HK-2 (cell line): ENCODE measurements around the gene GPSM3.
"Not testable (repeated sequence)": the region's sequence is repeated elsewhere in the genome, so short reads cannot be mapped to it uniquely, and the experiment has no call there.

ENCODE experiments used
- DNase-seq: peaks from one replicate; pipeline ENCODE4 v3.0.0-alpha.2; 2018; ENCODE audit not compliant: unreplicated experiment

The GPSM3 gene, protein sequence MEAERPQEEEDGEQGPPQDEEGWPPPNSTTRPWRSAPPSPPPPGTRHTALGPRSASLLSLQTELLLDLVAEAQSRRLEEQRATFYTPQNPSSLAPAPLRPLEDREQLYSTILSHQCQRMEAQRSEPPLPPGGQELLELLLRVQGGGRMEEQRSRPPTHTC

DNA sequence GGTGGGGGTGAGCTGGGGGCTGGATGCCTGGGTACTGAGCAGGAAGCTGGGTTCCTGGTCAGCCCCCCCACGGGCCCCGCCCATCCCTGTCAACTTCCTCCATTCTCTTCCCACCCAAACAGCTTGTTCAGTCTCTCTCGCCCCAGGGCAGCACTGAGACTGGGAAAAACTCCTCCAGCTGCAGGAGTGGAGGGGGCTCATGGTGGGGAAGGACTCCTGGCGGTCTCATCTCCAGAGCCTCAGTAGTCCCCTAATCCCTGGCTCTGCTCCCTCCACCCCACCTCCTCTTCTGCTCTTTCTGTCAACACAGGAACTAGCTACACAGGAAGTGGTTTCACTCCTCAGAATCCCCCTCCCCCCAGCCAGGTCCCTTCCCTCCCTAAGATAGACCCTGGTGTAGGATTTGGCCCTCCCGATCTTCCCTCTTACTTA, at the start of gene GPSM3:
GPSM3 (minus strand) TSS at position 36 of the 432 bp plus-strand sequence. CDS start 130 bp downstream, outside the sequence.
- DNase-seq = no peak

DNA sequence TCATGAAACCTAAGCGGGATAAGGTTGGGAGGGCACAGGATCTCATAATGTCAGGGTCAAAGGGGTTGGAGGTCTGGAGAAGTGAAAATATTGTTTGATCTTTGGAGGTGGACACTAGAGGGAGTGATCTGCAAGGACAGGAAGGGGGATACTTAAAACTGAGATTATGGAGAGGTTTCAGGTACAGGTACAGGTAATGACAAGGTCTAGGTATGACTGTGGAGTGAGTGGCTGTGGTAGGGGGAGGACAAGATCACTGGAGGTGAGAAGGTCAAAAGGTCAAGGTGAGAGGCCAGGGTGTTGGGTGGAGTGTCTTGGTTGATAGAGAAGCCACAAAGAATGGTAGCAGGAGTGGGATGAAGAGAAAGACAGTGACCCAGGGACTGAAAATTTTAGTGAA, 48.2 kb upstream of the GPSM3 start:
- no peak for DNase-seq

DNA sequence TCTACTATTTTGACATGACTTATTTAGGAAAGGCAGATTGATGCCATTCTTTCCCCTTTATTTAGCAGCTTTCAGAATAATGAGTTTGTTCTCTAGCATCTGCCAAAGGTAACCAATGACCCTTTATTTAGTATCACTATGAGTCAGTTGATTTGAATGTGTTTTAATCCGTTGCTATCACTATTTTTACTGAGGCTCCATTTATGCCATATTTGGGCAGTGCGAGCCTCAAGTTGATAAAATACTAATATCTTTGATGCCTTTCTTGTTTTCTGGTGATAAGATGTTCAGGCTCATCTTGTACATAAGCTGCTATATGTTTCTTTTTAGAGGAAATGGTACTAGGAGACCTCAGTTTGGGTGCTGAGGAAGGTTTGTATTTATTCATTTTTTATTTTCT, 47.0 kb upstream of the GPSM3 start:
- DNase-seq = no peak

DNA sequence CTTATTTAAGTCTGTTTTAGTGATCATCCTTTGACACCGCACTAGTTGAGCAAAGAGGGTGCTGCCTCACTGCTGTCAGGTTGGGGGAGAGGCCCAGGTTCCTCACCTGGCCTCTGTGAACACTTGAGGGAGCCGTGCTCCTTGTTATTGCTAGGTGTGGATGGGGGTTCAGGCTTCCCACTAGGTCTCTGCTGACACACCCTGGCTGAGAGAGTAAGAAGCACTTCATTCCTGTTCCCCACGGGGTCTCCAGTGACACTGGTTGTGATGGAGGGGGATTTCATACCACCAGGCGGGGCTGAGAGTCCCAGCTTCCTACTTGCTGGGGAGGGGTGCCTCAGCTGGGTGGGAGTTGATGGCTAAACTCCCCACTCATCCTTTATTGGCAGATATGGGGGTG, 42.5 kb upstream of the GPSM3 start:
- DNase-seq = no peak

DNA sequence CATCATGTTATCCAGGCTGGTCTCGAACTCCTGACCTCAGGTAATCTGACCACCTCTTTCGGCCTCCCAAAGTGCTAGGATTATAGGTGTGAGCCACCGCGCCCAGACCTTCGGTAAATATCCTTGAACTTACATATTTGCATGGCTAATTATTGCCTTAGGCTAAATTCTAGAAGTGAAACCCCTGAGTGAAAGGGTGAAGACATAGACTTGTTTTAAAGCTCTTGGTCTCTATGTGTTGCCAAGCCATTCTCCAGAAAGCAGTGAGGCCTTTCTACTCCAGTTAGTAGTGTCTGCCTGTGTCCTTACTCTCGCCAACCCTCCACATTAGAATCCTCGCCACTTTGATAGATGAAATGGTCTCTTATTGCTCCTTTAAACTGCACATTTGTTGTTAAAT, 34.0 kb upstream of the GPSM3 start:
- no peak for DNase-seq

DNA sequence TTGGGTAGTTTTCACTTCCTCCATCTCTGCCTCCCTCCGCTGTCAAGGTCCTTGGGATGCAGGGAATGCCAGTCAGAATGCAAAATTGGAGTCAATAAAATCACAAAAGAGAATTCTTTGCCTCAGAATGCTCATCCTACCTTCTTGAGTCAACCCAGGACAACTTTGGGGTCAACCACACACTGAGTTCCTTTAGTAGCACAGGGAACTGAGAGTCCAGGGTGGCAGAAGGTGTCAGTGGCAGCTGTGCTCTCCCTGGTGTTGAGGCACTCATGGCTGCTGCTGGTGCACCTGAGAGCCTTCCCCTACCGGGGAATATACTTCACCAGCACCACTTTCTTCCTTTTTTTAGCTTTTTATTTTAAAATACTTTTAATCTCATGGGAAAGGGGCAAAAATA, 32.3 kb upstream of the GPSM3 start:
- no peak for DNase-seq

DNA sequence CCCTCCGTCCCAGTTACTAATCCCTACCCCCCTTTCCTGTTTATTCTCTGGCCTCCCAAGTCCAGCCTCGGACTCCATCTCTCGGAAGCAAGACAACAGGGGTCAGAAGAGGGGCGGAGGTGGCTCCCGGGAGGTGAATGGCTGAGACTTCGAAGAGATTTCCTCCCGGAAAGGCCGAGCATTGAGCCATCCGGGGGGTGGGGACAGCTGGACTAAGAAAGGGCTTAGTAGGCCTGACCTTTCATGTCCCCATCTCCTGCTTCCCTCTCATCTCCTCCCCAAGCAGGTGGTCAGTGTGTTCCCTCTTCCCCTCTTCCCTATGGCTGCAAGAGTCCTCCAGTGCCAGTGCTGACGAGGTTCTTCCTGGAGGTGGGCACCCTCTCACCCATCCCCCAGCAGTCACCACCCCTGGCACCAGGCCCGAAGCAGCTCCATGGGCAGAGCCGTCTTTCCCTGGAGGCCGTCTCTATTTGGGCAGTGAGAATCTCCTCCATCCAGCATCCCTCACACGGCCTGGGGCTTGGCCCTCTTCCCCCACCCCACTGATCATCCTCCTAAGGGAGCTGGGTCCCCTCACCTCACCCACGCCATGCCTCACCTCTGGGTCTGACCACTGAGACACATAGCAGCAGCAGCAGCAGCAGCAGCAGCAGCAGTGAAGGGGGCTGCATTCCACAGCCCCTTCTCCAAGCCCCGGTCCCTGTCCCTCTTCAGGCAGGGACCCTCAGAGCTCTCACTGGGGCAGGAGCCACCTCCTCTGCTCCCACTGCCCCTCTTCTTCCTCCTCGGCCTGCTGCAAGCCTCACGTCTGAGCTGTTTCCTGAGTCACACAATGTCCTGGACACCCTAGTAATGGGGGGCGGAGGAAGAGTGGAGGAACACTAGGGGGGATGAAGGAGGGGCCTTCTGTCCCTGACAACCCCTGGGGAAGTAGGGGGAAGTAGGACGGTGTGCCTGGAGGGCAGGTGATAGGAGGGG, 31.1 kb upstream of the GPSM3 start, which contains the start of gene NOTCH4:
NOTCH4 (minus strand) TSS at position 810 of the 978 bp plus-strand sequence; CDS start at position 671, 139 bp downstream.
- no peak for DNase-seq

DNA sequence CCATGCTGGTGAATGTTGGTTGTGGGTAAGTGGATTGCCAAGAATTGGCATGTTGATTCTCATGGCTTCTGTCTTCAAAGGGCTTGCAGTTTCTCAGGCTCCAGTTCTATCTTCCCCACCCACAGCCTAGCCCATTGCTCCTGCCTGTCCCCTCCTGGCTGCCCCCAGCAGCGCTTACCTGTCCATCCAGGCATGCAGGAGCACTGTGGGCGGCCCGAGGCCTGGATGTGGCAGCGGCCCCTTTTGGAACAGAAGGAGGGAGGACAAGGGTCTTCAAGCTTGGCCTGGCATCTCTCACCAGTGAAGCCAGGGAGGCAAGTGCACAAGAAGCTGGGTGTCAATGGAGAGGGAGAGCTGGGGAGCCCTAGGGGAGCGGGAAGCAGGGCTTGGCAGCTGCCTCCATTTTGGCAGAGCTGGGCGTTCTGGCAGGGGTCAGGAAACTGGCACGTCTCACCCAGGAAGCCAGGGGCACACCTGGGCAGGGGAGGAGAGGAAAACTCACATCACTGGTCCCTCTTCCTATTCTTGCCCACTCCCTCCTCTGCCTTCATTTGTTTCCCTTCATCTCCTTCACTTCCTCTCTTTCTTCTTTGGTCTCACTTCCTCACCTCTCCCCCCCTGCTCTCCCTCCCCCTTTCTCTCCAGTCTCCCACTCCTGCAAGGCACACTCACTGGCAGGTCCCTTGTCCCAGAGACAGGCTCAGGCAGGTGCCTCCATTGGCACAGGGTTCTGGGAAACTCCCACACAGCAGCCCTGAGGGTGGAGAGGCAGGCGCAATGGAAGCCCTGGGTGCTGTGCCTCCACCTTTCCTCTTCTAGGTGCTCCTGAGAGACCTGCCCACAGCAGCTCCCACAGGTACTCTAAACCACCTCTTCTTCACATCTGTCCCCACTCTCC, 30.1 kb upstream of the GPSM3 start:
- no peak for DNase-seq

DNA sequence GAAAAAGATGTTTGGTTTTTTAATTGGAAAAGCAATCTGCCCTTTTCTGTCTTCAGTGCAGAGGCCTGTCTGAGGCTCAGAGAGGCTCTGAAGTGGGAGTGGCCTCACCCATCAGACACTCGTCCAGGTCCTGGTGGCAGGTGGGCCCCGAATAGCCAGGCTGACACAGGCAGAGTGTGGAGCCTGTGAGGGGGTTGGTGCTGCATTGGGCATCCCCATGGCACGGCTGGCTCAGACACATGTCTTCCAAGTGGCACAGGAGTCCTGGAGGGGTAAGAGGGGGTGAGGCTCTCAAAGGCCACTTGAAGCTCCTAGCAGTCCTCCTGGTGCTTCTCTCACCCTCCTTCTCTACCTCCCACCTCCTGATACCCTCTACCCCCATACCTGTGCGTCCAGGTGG, 27.6 kb upstream of the GPSM3 start:
- no peak for DNase-seq

DNA sequence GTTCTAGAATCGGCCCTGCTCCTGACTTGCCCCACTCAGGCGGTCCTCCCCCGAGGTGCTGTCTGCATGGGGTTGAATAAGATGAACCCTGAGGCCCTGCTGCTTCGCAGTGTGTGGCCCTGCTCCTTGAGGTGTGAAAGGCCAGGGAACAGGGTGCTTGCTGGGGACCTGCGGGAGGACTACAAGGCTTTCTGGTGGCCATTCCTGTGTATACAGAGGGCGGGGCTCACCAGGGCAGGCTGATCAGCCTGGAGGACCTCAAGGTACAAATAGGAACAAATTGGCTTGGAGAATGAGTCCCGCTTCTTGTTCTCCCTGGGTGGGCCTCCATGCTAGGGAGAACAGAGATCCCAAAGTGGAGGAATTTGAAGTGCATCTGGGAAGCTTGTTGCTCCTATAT, 25.7 kb upstream of the GPSM3 start:
- no peak for DNase-seq

DNA sequence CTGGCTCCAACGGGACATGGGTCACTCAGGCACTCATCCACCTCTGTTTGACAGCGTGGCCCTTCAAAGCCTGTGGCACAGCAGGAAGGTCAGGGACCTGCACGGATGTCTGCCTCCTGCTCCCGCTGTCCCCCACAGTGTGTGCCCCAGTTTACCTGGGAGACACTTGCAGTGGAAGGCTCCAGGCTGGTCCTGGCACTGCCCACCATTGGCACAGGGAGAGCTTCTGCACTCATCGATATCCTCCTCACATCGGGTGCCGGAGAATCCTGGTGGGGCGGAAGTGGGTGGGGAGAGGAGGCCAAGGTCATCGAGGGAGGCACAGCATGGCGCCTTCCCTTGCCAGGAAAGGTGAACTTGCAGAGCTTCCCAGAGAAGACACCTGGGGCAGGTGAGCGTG, 24.6 kb upstream of the GPSM3 start:
- DNase-seq = no peak

DNA sequence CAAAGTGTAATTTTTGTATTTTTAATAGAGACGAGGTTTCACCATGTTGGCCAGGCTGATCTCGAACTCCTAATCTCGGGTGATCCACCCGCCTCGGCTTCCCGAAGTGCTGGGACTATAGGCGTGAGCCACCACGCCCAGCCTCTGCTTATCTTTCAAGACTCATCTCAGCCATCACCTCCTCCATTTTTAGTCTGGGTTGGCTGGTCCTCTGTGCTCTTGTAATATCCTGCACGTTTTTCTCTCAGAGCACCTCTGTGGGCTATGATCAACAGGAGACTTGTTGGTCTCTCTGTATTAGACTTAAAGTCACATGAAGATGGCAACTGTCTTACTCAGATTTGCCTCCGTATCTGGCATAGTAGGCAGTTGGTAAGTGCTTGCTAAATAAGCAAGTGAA, 23.8 kb upstream of the GPSM3 start:
- DNase-seq = no peak

DNA sequence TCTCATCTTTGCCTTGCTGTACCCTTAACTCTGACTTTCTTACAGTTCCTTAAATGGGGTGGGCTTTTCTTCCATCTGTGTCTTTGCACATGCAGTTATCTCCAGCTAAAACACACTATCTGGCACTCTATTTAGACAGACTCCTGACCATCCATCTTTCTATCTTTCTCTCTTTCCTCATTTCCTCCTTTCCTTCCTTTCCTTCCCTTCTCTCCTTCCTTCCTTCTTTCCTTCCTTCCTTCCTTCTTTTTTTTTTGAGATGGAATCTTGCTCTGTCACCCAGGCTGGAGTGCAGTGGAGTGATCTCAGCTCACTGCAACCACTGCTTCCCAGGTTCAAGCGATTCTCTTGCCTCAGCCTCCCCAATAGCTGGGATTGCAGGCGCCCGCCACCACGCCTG, 23.2 kb upstream of the GPSM3 start:
- DNase-seq = no peak

DNA sequence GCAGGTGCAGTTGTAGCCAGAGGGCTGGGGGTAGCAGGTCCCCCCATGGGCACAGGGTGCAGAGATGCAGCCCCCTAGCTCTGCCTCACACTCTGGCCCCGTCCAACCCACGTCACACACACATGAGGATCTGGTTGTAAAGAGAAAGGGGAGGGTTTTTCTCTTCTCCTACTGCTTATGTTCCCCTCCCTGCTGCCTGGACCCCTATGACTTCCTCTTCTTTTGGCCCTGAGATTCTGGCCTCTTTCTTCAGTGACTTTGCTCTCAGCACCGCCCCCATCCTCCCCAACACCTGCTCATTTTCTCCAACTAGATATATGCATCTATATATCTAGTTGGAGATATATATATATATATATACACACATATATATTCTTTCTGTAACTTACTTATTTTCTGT, 21.7 kb upstream of the GPSM3 start:
- DNase-seq = no peak

DNA sequence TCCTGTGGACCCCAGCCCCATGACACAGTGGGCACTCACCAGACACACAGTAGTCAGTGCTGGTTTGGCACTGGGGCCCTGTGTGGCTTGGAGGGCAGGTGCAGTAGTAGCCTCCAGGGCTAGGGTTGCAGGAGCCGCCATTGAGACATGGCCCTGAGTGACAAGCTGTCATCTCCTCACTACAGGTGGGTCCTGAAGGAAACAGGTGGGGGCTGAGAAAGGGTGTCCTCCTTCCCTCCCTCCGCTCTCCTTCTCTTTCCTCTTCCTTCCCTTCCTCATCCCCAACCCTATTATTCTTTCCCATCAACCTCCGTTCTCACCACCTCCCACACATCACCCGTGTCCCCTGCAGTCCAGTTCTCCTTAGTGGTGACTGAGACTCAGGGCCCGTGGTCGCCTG, 21.2 kb upstream of the GPSM3 start:
- no peak for DNase-seq

DNA sequence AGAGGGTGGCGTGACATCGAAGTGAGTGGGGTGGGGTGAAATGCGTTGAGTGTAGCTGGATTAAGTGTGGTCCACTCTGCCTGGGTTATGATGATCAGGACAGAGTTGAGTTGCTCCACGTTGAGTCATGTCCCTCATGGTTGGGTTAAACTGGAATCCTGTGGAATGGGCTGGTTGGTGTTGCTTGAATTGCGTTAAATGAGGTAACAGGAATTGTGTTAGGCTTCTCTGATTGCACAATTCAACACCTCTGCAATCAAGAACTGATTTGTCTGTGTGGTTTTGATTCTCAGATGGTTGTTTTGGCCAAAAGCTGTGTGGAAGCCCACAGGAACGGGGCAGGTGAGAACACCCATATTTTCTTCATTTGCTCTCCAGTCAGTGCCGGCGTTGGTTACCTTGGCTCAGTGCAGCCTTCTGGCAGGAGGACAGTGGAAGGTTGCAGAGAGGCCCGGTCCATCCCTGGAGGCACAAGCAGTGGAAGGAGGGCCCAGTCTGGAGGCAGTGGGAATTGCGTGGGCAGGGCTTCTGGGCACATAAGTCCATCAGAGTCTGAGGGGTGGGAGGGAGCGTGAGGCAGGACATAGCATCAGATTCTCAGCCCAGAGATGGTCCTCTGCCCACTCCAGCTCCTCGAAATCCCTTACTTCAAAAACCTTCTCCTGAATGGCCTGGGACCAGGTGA, 19.8 kb upstream of the GPSM3 start:
- DNase-seq = no peak

DNA sequence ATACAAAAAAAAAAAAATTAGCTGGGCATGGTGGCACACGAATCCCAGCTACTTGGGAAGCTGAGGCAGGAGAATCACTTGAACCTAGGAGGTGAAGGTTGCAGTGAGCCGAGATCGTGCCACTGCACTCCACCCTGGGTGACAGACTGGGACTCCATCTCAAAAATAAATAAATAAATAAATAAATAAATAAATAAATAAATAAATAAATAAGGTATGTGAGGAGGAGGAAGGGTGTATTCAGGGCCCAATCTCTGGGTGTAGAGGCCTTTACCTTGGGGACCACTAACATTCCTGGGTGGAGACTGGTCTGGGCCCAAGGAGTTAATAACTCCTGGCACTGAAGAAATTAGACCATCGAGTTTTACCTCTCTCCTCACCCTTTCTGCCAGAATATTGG, 19.0 kb upstream of the GPSM3 start:
- not testable (repeated sequence) for DNase-seq

DNA sequence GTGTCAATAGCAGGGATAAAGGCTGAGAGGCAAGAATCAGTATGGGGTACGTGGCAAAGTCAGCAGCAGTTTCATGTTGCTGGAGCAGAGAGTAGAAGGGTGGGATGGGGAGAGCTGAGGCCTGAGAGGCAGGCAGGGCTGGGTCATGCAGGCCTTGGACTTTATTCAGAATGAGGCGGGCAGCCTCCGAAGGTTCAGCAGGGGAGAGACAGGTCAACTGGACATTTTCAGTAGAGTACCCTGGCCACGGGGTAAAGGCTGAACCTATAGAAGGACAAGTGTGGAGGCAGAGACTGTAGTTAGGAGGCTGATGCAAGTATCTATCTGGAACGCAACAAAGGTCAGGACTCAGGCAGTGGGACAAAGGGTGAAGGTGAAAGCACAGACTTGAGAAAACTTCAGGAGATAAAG, 17.8 kb upstream of the GPSM3 start:
- no peak for DNase-seq

DNA sequence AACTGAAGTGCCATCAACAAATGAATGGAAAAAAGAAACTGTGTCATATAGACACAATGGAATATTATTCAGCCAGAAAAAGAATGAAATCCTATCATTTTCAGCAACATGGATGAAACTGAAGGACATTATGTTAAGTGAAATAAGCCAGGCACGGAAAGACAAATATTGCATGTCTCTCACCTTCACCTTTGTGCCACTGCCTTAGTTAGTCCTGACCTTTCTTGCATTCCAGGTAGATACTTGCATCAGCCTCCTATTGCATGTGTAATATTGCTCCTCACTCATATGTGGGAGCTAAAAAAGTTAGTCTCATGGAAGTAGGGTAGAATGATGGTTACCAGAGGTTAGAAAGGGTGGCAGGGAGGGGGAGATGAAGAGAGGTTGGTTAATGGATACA, 16.6 kb upstream of the GPSM3 start:
- no peak for DNase-seq

DNA sequence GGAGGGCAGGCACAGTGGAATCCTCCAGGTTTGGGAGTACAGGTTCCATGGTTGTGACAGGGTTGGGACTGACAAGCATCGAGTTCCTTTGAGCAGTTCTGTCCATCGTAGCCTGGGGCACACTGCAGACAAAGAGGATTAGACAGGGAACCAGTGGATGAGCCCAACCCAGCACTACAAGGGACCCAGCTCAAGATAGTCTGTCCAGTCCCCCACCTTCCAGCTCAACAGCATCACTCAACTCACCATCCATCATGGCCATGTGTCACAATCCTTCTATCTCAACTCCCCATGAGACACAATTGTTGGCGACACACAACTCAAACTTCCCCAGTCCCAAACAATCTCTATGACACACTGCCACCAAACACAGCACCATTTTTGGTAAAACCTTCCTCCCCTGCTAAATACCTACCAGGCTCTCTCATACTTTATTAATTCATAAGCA, 11.8 kb upstream of the GPSM3 start:
- no peak for DNase-seq
